ENCODE measurements around the gene AK4.

The AK4 gene

GRCh38 chr1:65195495-65196417, 47.8 kb downstream of the AK4 start:
- TF ChIP-seq ZFX (IDR thresholded peaks at IDR 0.05; ENCODE audit: borderline replicate concordance) = no peak
- TF ChIP-seq, protein P1, sequence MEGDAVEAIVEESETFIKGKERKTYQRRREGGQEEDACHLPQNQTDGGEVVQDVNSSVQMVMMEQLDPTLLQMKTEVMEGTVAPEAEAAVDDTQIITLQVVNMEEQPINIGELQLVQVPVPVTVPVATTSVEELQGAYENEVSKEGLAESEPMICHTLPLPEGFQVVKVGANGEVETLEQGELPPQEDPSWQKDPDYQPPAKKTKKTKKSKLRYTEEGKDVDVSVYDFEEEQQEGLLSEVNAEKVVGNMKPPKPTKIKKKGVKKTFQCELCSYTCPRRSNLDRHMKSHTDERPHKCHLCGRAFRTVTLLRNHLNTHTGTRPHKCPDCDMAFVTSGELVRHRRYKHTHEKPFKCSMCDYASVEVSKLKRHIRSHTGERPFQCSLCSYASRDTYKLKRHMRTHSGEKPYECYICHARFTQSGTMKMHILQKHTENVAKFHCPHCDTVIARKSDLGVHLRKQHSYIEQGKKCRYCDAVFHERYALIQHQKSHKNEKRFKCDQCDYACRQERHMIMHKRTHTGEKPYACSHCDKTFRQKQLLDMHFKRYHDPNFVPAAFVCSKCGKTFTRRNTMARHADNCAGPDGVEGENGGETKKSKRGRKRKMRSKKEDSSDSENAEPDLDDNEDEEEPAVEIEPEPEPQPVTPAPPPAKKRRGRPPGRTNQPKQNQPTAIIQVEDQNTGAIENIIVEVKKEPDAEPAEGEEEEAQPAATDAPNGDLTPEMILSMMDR (IDR thresholded peaks at IDR 0.05) = no peak
- H3K27ac ChIP-seq = no peak overlapping the region

DNA sequence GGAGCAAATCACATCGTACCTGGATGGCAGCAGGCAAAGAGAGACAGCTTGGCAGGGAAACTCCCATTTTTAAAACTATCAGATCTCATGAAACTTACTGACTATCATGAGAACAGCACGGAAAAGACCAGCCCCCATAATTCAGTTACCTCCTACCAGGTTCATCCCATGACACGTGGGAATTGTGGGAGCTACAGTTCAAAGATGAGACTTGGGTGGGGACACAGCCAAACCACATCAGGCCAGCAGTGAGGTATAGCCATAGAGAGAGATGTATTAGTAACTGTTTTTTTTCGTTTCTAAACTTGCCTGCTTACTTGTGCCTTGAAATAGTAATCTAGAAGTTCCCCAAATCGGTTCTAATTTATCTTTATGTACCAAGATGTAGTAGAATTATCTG, 48.9 kb downstream of the AK4 start:
- TF ChIP-seq, protein P1 (IDR thresholded peaks at IDR 0.05) = no peak
- TF ChIP-seq ZFX (IDR thresholded peaks at IDR 0.05; ENCODE audit: borderline replicate concordance) = no peak
- no peak overlapping the region for H3K27ac ChIP-seq

DNA sequence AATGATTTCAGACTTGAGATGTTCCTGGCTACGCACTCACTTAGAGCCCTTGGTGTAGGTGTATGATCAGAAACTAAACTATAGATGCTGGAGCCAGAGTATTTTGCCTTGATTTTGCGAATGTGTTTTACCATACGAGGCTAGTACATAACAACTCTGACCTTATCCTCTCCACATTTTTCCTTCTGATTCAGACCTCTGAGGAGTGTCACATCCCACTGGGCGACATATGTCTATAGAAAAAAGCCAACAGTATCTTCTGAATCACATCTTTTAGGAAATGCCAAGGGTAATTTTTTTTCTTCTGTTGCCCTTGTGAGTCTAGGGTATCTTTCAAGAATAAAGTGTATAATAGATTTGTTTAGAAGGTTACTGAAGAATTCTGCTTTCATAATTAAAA, 49.6 kb downstream of the AK4 start:
- no peak for TF ChIP-seq ZFX (IDR thresholded peaks at IDR 0.05; ENCODE audit: borderline replicate concordance)
- TF ChIP-seq, protein P1 (IDR thresholded peaks at IDR 0.05) = no peak

GRCh38 chr1:65198096-65198495, 50.1 kb downstream of the AK4 start:
- no peak for TF ChIP-seq ZFX (IDR thresholded peaks at IDR 0.05; ENCODE audit: borderline replicate concordance)
- TF ChIP-seq, protein P1 (IDR thresholded peaks at IDR 0.05) = no peak

More for the DNA sequence above, 49.6 kb downstream of the AK4 start:
- H3K27ac ChIP-seq = no peak overlapping the region

GRCh38 chr1:65200411-65200810, 52.4 kb downstream of the AK4 start:
- no peak for TF ChIP-seq ZFX (IDR thresholded peaks at IDR 0.05; ENCODE audit: borderline replicate concordance)
- TF ChIP-seq, protein P1 (IDR thresholded peaks at IDR 0.05) = no peak
- no peak overlapping the region for H3K27ac ChIP-seq

More at GRCh38 chr1:65198096-65198495, 50.1 kb downstream of the AK4 start:
- no peak overlapping the region for H3K27ac ChIP-seq

- no peak for TF ChIP-seq ZFX (IDR thresholded peaks at IDR 0.05; ENCODE audit: borderline replicate concordance)
- TF ChIP-seq, protein P1 (IDR thresholded peaks at IDR 0.05) = no peak
- no peak overlapping the region for H3K27ac ChIP-seq
Measured at GRCh38 chr1:65206836-65207235, 58.8 kb downstream of the AK4 start.

DNA sequence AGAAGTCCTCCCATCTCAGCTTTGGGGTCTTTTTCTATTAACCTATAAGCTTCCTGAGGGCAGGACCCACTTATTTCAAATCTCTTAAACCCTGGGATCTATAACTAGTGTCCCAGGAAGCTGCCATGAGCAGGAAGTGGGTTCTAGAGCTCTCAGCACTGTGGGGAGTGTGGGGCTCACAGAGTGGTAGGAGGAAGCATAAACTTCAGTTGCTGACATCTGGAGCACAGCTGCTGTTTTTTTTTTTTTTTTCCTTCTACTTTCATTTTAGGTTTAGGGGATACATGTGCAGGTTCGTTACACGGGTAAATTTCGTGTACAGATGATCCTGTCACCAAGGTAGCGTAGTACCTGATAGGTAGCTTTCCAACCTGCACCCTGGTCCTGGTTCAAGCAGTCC, 59.3 kb downstream of the AK4 start:
- no peak for TF ChIP-seq ZFX (IDR thresholded peaks at IDR 0.05; ENCODE audit: borderline replicate concordance)
- TF ChIP-seq, protein P1 (IDR thresholded peaks at IDR 0.05) = no peak
- no peak overlapping the region for H3K27ac ChIP-seq

Data from 22Rv1 (cell line).